WTC11 (cell line): ENCODE data around the gene TRAFD1. TPM values are rescaled to one million over a fixed set of nuclear protein-coding genes. Genes with fewer than 3 reads are reported as not detected.
A peak's percentile ranks its signal among the peaks of the same experiment; 100 is the strongest.

Source experiments
- ATAC-seq: fragments of 200-7000 bp; cut with Tn5 transposase; 2 replicates; pipeline ENCODE4 v1.10.0; 2021; ENCODE audit warnings: mild to moderate bottlenecking, moderate library complexity
- CTCF ChIA-PET: fragments of 300-600 bp; sonication (Branson Sonifier 250); formaldehyde crosslinking; loops from one replicate; lab custom pipeline; 2021; ENCODE audit warnings: antibody characterized with exemption; lab: Charles Lee
- POLR2A ChIA-PET: fragments of 350-600 bp; sonication (Branson Sonifier 250); formaldehyde crosslinking; loops from one replicate; lab custom pipeline; 2021; ENCODE audit warnings: antibody characterized with exemption; lab: Charles Lee
- DNase-seq: peaks from one replicate; pipeline ENCODE4 v3.0.0; 2021; ENCODE audit warnings: low spot score
- H3K27ac Mint-ChIP-seq: 2 replicates; pipeline ENCODE4 v1.8.0; 2021; ENCODE audit warnings: mixed read lengths
- H3K27me3 Mint-ChIP-seq: 2 replicates; pipeline ENCODE4 v1.8.0; 2021; ENCODE audit warnings: low read depth, mild to moderate bottlenecking, moderate library complexity, mixed read lengths
- H3K36me3 Mint-ChIP-seq: 2 replicates; pipeline ENCODE4 v1.8.0; 2021; ENCODE audit warnings: mixed read lengths
- H3K4me1 Mint-ChIP-seq: 2 replicates; pipeline ENCODE4 v1.8.0; 2022; ENCODE audit warnings: mixed read lengths
- H3K4me3 Mint-ChIP-seq: 2 replicates; pipeline ENCODE4 v1.8.0; 2021; ENCODE audit warnings: mild to moderate bottlenecking, moderate library complexity, mixed read lengths
- H3K9me3 Mint-ChIP-seq: 2 replicates; pipeline ENCODE4 v1.8.0; 2021; ENCODE audit warnings: mixed read lengths
- ELF4 ChIP-seq: sonication (generic); formaldehyde crosslinking; IDR thresholded peaks from 2 replicates; pipeline ENCODE4 v1.8.1; 2022; ENCODE audit warnings: low read depth, mild to moderate bottlenecking, moderate library complexity, missing genetic modification reagents
- ETV6 ChIP-seq: sonication (generic); formaldehyde crosslinking; IDR thresholded peaks from 2 replicates; pipeline ENCODE4 v1.8.1; 2022; ENCODE audit warnings: mild to moderate bottlenecking, missing genetic modification reagents
- GTF2I ChIP-seq: fragments of 250-450 bp; sonication (Bioruptor Pico); conservative IDR thresholded peaks from 2 replicates; pipeline ENCODE4 v1.4.0; 2021; ENCODE audit warnings: mild to moderate bottlenecking
- HMGA2 ChIP-seq: fragments of 250-450 bp; sonication (Bioruptor Pico); IDR thresholded peaks from 2 replicates; pipeline ENCODE4 v1.4.0; 2021; ENCODE audit warnings: mild to moderate bottlenecking, moderate library complexity
- HMGXB4 ChIP-seq: sonication (generic); formaldehyde crosslinking; IDR thresholded peaks from 2 replicates; pipeline ENCODE4 v1.8.1; 2023; ENCODE audit warnings: mild to moderate bottlenecking, moderate library complexity, missing genetic modification reagents
- NFATC4 ChIP-seq: fragments of 250-450 bp; sonication (Bioruptor Pico); IDR thresholded peaks from 2 replicates; pipeline ENCODE4 v1.9.0; 2021; ENCODE audit warnings: mild to moderate bottlenecking
- NR2C2 ChIP-seq: sonication (generic); formaldehyde crosslinking; IDR thresholded peaks from 2 replicates; pipeline ENCODE4 v1.8.0; 2022; ENCODE audit warnings: mild to moderate bottlenecking, missing genetic modification reagents
- OVOL2 ChIP-seq: fragments of 250-450 bp; sonication (Bioruptor Pico); IDR thresholded peaks from 2 replicates; pipeline ENCODE4 v1.9.0; 2021; ENCODE audit warnings: mild to moderate bottlenecking, borderline replicate concordance
- SP1 ChIP-seq: sonication (generic); formaldehyde crosslinking; conservative IDR thresholded peaks from 2 replicates; pipeline ENCODE4 v1.8.1; 2022; ENCODE audit warnings: missing genetic modification reagents
- TCF7 ChIP-seq: sonication (generic); formaldehyde crosslinking; IDR thresholded peaks from 2 replicates; pipeline ENCODE4 v1.8.0; 2022; ENCODE audit warnings: mild to moderate bottlenecking, low read depth, missing genetic modification reagents, moderate library complexity
- USF1 ChIP-seq: sonication (generic); formaldehyde crosslinking; IDR thresholded peaks from 2 replicates; pipeline ENCODE4 v1.8.0; 2022; ENCODE audit warnings: mild to moderate bottlenecking, missing genetic modification reagents
- USF2 ChIP-seq: sonication (generic); formaldehyde crosslinking; IDR thresholded peaks from 2 replicates; pipeline ENCODE4 v1.8.1; 2023; ENCODE audit warnings: mild to moderate bottlenecking, missing genetic modification reagents, moderate library complexity
- ZNF317 ChIP-seq: sonication (generic); formaldehyde crosslinking; IDR thresholded peaks from 2 replicates; pipeline ENCODE4 v1.8.1; 2023; ENCODE audit warnings: low read depth, mild to moderate bottlenecking, moderate library complexity, missing genetic modification reagents, borderline replicate concordance
- ZNF512 ChIP-seq: sonication (generic); formaldehyde crosslinking; IDR thresholded peaks from 2 replicates; pipeline ENCODE4 v1.8.1; 2022; ENCODE audit warnings: missing genetic modification reagents, borderline replicate concordance
- ZNF671 ChIP-seq: fragments of 250-450 bp; sonication (Bioruptor Pico); IDR thresholded peaks from 2 replicates; pipeline ENCODE4 v1.8.0; 2021; ENCODE audit warnings: mild to moderate bottlenecking
- total RNA-seq: library from RNA; stranded (reverse); gene quantifications from 3 replicates; pipeline ENCODE4 v1.2.3, GENCODE V29; 2021
- TF ChIP-seq, protein P1 (sequence below): sonication (generic); formaldehyde crosslinking; IDR thresholded peaks from 2 replicates; pipeline ENCODE4 v1.8.1; 2023; ENCODE audit warnings: mild to moderate bottlenecking, missing genetic modification reagents
- TF ChIP-seq, protein P2 (sequence below): fragments of 250-450 bp; sonication (Bioruptor Pico); IDR thresholded peaks from 2 replicates; pipeline ENCODE4 v2.1.2; 2022; ENCODE audit warnings: mild to moderate bottlenecking, moderate library complexity
- TF ChIP-seq, protein P3 (sequence below): sonication (generic); formaldehyde crosslinking; IDR thresholded peaks from 2 replicates; pipeline ENCODE4 v1.8.0; 2022; ENCODE audit warnings: mild to moderate bottlenecking, missing genetic modification reagents
- TF ChIP-seq, protein P4 (sequence below): fragments of 250-450 bp; sonication (Bioruptor Pico); IDR thresholded peaks from 2 replicates; pipeline ENCODE4 v1.9.0; 2021; ENCODE audit warnings: moderate library complexity, mild to moderate bottlenecking, inconsistent platforms, borderline replicate concordance
- TF ChIP-seq, protein P5 (sequence below): sonication (generic); formaldehyde crosslinking; IDR thresholded peaks from 2 replicates; pipeline ENCODE4 v1.8.1; 2023; ENCODE audit warnings: mild to moderate bottlenecking, missing genetic modification reagents
- TF ChIP-seq, protein P6 (sequence below): sonication (generic); formaldehyde crosslinking; IDR thresholded peaks from 2 replicates; pipeline ENCODE4 v1.8.0; 2022; ENCODE audit warnings: mild to moderate bottlenecking, missing genetic modification reagents

The TRAFD1 gene
- total RNA-seq, 1 experiment from 2014 or later = 25.1 TPM

- peak; percentile 99 for ATAC-seq
- peak; percentile 77 for DNase-seq
- TF ChIP-seq GTF2I (CRISPR knock-in tag) = no peak
- TF ChIP-seq ETV6 (CRISPR knock-in tag) = peak; percentile 62; the same call in 1 of the 2 replicates
- no peak for TF ChIP-seq ELF4 (CRISPR knock-in tag)
- no peak for TF ChIP-seq NR2C2 (CRISPR knock-in tag)
- ChIA-PET POLR2A (interaction anchor here (0.5 to 1.5 kb wide), 4 partner anchors 9 to 203 kb away, joined by 3 to 13 read pairs (median 5); partner anchors contain the start of gene TRAFD1), CTCF (interaction anchor here (0.7 to 1.0 kb wide), 3 partner anchors 9 to 172 kb away, joined by 3 to 5 read pairs (median 4); partner anchors contain the start of gene TRAFD1)
- Mint-ChIP-seq H3K27me3 (no peaks in the 10 kb centered on the region), H3K9me3 (no peaks in the 10 kb centered on the region), H3K4me3 (peak overlapping the region; percentile 33), H3K36me3 (no peaks in the 10 kb centered on the region), H3K4me1 (peaks cover 20% of the 10 kb centered on the region), H3K27ac (peak overlapping the region; percentile 90)
Measured at GRCh38 chr12:112116232-112117060, 8.9 kb upstream of the TRAFD1 start.

DNA sequence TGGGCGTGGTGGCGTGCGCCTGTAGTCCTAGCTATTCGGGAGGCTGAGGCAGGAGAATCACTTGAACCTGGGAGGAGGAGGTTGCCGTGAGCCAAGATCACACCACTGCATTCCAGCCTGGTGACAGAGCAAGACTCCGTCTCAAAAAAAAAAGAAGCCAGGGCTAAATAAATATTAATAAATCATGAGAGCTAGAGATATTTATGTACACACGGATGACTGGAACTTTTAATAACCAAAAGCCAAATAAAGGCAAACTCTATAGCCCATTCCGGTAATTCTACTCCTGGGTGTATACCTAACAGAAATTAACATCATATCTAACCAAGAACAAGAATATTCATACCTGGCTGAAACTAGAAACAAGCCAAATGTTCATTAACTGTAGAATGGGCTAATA, 7.7 kb upstream of the TRAFD1 start:
- ChIA-PET POLR2A (no interaction called here), CTCF (no interaction called here)
- no peaks in the 10 kb centered on the region for H3K9me3 Mint-ChIP-seq
- DNase-seq (no peak), ATAC-seq (no peak)
- no peaks in the 10 kb centered on the region for H3K27me3 Mint-ChIP-seq
- no peak overlapping the region for H3K4me3 Mint-ChIP-seq
- H3K4me1 Mint-ChIP-seq = peaks cover 19% of the 10 kb centered on the region
- H3K36me3 Mint-ChIP-seq = no peaks in the 10 kb centered on the region
- no peak overlapping the region for H3K27ac Mint-ChIP-seq
- TF ChIP-seq, protein P1, sequence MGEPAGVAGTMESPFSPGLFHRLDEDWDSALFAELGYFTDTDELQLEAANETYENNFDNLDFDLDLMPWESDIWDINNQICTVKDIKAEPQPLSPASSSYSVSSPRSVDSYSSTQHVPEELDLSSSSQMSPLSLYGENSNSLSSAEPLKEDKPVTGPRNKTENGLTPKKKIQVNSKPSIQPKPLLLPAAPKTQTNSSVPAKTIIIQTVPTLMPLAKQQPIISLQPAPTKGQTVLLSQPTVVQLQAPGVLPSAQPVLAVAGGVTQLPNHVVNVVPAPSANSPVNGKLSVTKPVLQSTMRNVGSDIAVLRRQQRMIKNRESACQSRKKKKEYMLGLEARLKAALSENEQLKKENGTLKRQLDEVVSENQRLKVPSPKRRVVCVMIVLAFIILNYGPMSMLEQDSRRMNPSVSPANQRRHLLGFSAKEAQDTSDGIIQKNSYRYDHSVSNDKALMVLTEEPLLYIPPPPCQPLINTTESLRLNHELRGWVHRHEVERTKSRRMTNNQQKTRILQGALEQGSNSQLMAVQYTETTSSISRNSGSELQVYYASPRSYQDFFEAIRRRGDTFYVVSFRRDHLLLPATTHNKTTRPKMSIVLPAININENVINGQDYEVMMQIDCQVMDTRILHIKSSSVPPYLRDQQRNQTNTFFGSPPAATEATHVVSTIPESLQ (CRISPR knock-in tag) = no peak
- TF ChIP-seq, protein P2, sequence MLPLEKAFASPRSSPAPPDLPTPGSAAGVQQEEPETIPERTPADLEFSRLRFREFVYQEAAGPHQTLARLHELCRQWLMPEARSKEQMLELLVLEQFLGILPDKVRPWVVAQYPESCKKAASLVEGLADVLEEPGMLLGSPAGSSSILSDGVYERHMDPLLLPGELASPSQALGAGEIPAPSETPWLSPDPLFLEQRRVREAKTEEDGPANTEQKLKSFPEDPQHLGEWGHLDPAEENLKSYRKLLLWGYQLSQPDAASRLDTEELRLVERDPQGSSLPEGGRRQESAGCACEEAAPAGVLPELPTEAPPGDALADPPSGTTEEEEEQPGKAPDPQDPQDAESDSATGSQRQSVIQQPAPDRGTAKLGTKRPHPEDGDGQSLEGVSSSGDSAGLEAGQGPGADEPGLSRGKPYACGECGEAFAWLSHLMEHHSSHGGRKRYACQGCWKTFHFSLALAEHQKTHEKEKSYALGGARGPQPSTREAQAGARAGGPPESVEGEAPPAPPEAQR (CRISPR knock-in tag) = no peak
- no peak for TF ChIP-seq ZNF512 (CRISPR knock-in tag)
- TF ChIP-seq SP1 = no peak
- TF ChIP-seq, protein P3, sequence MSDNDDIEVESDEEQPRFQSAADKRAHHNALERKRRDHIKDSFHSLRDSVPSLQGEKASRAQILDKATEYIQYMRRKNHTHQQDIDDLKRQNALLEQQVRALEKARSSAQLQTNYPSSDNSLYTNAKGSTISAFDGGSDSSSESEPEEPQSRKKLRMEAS (CRISPR knock-in tag) = no peak
- TF ChIP-seq OVOL2 (CRISPR knock-in tag) = no peak
- no peak for TF ChIP-seq HMGA2 (CRISPR knock-in tag)
- TF ChIP-seq ZNF317 = no peak
- TF ChIP-seq USF1 (CRISPR knock-in tag) = no peak
- TF ChIP-seq TCF7 (CRISPR knock-in tag) = no peak
- no peak for TF ChIP-seq GTF2I (CRISPR knock-in tag)
- TF ChIP-seq ZNF671 (CRISPR knock-in tag) = no peak
- no peak for TF ChIP-seq ETV6 (CRISPR knock-in tag)
- no peak for TF ChIP-seq HMGXB4 (CRISPR knock-in tag)
- TF ChIP-seq, protein P4, sequence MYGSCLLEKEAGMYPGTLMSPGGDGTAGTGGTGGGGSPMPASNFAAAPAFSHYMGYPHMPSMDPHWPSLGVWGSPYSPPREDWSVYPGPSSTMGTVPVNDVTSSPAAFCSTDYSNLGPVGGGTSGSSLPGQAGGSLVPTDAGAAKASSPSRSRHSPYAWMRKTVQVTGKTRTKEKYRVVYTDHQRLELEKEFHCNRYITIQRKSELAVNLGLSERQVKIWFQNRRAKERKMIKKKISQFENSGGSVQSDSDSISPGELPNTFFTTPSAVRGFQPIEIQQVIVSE (CRISPR knock-in tag) = no peak
- TF ChIP-seq, protein P5, sequence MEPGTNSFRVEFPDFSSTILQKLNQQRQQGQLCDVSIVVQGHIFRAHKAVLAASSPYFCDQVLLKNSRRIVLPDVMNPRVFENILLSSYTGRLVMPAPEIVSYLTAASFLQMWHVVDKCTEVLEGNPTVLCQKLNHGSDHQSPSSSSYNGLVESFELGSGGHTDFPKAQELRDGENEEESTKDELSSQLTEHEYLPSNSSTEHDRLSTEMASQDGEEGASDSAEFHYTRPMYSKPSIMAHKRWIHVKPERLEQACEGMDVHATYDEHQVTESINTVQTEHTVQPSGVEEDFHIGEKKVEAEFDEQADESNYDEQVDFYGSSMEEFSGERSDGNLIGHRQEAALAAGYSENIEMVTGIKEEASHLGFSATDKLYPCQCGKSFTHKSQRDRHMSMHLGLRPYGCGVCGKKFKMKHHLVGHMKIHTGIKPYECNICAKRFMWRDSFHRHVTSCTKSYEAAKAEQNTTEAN (CRISPR knock-in tag) = no peak
- TF ChIP-seq, protein P6, sequence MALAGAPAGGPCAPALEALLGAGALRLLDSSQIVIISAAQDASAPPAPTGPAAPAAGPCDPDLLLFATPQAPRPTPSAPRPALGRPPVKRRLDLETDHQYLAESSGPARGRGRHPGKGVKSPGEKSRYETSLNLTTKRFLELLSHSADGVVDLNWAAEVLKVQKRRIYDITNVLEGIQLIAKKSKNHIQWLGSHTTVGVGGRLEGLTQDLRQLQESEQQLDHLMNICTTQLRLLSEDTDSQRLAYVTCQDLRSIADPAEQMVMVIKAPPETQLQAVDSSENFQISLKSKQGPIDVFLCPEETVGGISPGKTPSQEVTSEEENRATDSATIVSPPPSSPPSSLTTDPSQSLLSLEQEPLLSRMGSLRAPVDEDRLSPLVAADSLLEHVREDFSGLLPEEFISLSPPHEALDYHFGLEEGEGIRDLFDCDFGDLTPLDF (CRISPR knock-in tag) = no peak
- TF ChIP-seq USF2 (CRISPR knock-in tag) = no peak
- TF ChIP-seq NFATC4 = no peak
